ENCODE results near the gene IGLL1.
"Not testable (repeated sequence)": the region's sequence is repeated elsewhere in the genome, so short reads cannot be mapped to it uniquely, and the experiment has no call there.

The IGLL1 gene

DNA sequence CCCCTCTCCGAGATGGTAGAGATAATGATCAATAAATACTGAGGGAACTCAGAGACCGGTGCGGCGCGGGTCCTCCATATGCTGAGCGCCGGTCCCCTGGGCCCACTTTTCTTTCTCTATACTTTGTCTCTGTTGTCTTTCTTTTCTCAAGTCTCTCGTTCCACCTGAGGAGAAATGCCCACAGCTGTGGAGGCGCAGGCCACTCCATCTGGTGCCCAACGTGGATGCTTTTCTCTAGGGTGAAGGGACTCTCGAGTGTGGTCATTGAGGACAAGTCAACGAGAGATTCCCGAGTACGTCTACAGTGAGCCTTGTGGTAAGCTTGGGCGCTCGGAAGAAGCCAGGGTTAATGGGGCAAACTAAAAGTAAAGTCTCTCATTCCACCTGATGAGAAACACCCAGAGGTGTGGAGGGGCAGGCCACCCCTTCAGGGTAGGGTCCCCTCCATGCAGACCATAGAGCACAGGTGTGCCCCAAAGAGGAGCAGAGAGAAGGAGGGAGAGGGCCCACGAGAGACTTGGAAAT, 43.2 kb downstream of the IGLL1 start:
- Histone ChIP-seq H3K27ac (ENCODE audit: low read depth, low read length) (no peak overlapping the region), H3K36me3 (ENCODE audit: insufficient read depth, low read length) (no peaks in the 10 kb centered on the region), H3K4me1 (ENCODE audit: insufficient read depth, low read length) (peaks cover 4% of the 10 kb centered on the region), H3K4me3 (ENCODE audit: low read depth in 1 of 2, low read length in 2 of 2) (no peak overlapping the region), H3K9ac (ENCODE audit: low read length) (no peak overlapping the region), H3K27me3 (ENCODE audit: control insufficient read depth in 1 of 2, insufficient read depth in 2 of 2, low read length in 2 of 2) (no peaks in the 10 kb centered on the region), H3K9me3 (ENCODE audit: low read length) (no peaks in the 10 kb centered on the region)

DNA sequence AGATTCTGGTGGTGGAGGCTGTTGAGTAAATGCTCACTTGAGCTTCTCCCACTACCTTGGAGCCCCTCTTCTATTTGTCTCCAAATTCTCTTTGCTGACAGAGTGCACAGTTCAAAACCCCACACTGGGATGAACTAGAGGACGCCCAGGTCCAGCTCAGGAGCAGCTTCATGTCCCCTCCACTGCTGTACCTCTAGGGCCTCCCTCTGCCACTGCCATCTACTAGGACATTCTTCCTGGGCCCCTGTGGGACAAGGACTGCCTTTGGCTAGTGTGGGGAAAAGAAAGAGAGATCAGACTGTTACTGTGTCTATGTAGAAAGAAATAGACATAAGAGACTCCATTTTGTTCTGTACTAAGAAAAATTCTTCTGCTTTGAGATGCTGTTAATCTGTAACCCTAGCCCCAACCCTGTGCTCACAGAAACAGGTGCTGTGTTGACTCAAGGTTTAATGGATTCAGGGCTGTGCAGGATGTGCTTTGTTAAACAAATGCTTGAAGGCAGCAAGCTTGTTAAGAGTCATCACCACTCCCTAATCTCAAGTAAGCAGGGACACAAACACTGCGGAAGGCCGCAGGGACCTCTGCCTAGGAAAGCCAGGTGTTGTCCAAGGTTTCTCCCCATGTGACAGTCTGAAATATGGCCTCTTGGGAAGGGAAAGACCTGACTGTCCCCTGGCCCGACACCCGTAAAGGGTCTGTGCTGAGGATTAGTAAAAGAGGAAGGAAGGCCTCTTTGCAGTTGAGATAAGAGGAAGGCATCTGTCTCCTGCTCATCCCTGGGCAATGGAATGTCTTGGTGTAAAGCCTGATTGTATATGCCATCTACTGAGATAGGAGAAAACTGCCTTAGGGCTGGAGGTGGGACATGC, 44.1 kb downstream of the IGLL1 start:
- H3K9me3 ChIP-seq (ENCODE audit: low read length); H3K4me3 ChIP-seq (ENCODE audit: low read depth in 1 of 2, low read length in 2 of 2); H3K36me3 ChIP-seq (ENCODE audit: insufficient read depth, low read length); H3K27me3 ChIP-seq (ENCODE audit: control insufficient read depth in 1 of 2, insufficient read depth in 2 of 2, low read length in 2 of 2); H3K9ac ChIP-seq (ENCODE audit: low read length); H3K4me1 ChIP-seq (ENCODE audit: insufficient read depth, low read length); H3K27ac ChIP-seq (ENCODE audit: low read depth, low read length): not testable (repeated sequence)

DNA sequence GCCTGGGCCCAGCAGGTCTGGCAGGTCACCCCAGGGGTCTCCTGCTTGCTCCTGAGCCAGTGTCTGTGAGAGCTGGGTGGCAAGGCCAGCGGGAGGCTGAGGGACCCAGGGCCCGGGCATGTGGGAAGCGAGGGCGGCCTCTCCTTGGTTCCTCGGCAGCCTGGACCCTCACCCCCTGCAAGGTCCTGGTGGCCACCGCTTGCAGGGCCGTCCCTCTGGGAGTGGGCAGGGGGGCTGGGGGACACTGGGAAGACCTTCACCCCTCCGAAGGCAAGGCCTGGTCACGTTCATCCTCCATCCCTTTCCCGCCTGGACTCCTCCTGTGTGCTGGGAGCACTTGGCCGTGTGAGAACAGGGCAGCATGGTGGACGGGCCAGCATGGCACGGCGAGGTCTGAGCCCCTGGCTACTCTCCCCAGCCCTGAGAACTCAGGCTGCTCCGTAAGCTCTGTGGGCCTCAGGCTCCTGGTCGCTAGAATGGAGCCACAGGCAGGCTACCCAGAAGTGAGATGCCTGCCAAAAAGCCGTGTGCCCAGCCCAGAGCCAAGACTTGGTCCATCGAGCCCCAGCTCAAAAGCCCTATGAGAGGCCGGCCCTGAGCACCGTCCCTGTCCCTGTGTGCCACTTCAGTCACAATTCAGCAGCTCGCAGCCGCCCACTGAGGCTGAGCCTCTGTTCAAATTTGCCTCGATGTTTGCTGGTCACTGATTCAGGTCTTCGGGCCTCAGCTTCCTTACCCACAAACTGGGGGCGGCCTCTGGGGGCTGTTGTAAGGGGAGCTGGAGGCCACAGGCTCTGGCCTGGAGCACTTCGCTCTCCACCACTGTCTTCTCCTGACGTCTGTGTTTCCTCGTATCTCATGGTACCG, 45.0 kb downstream of the IGLL1 start:
- H3K9me3 ChIP-seq (ENCODE audit: low read length), result no peaks in the 10 kb centered on the region
- no peaks in the 10 kb centered on the region for H3K36me3 ChIP-seq (ENCODE audit: insufficient read depth, low read length)
- no peak overlapping the region for H3K9ac ChIP-seq (ENCODE audit: low read length)
- no peaks in the 10 kb centered on the region for H3K27me3 ChIP-seq (ENCODE audit: control insufficient read depth in 1 of 2, insufficient read depth in 2 of 2, low read length in 2 of 2)
- H3K4me1 ChIP-seq (ENCODE audit: insufficient read depth, low read length), result peaks cover 4% of the 10 kb centered on the region
- no peak overlapping the region for H3K4me3 ChIP-seq (ENCODE audit: low read depth in 1 of 2, low read length in 2 of 2)
- H3K27ac ChIP-seq (ENCODE audit: low read depth, low read length), result no peak overlapping the region

DNA sequence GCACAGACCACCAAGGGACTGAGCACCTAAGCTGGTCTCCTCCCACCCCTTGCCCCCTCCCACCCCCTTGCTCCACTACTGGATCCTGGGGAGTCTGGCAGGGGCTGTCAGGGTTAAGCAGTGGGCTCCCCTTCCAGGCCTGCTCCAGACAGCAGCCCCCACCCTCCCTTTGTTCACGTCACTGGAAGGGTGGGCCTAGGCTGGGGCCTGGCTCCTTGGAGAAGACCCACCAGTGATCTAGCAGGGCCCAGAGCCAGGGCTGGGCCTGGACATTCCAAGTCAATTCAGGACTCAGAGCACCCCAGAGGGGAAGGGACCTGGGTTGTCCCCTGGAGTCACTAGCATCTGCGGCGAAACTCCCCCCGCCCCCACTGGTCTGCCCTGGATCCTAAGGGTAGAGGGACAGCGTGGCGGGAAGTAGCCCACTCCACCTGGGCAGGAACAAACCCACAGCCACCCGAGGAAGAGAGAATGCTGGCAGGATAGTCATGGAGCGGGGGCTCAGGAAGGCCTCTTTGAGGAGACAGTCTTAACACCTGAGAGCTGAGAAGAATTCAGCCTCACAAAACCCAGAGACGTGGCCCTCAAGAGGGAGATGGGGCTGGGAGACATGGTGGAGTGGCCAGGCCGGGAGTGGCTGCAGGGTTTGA, 45.8 kb downstream of the IGLL1 start:
- Histone ChIP-seq H3K4me1 (ENCODE audit: insufficient read depth, low read length) (peaks cover 2% of the 10 kb centered on the region), H3K4me3 (ENCODE audit: low read depth in 1 of 2, low read length in 2 of 2) (no peak overlapping the region), H3K9me3 (ENCODE audit: low read length) (no peaks in the 10 kb centered on the region), H3K27ac (ENCODE audit: low read depth, low read length) (no peak overlapping the region), H3K36me3 (ENCODE audit: insufficient read depth, low read length) (no peaks in the 10 kb centered on the region), H3K27me3 (ENCODE audit: control insufficient read depth in 1 of 2, insufficient read depth in 2 of 2, low read length in 2 of 2) (no peaks in the 10 kb centered on the region), H3K9ac (ENCODE audit: low read length) (no peak overlapping the region)

DNA sequence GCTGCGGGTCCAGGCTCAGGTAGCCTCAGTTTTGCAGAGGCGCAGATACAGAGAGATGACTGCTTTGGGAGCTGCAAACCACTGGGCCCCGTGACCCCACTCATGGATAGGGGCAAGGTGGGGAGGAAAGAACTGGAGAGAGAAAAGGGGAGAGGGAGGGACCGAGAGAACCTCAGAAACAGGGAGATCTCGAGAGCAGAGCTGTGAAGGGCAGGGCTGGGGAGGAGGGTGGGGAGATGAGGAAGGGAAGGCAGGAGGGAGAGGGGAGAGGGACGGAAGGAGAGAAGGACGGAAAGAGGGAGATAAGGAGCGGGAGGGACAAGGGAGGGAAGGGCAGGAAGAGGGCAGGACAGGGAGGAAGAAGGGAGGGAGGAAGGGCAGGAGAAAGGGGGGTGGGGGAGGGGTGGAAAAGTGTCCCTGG, 46.3 kb downstream of the IGLL1 start:
- no peak overlapping the region for H3K9ac ChIP-seq (ENCODE audit: low read length)
- H3K36me3 ChIP-seq (ENCODE audit: insufficient read depth, low read length), result no peaks in the 10 kb centered on the region
- H3K4me1 ChIP-seq (ENCODE audit: insufficient read depth, low read length), result no peaks in the 10 kb centered on the region
- H3K9me3 ChIP-seq (ENCODE audit: low read length), result no peaks in the 10 kb centered on the region
- no peak overlapping the region for H3K4me3 ChIP-seq (ENCODE audit: low read depth in 1 of 2, low read length in 2 of 2)
- no peak overlapping the region for H3K27ac ChIP-seq (ENCODE audit: low read depth, low read length)
- H3K27me3 ChIP-seq (ENCODE audit: control insufficient read depth in 1 of 2, insufficient read depth in 2 of 2, low read length in 2 of 2), result no peaks in the 10 kb centered on the region

DNA sequence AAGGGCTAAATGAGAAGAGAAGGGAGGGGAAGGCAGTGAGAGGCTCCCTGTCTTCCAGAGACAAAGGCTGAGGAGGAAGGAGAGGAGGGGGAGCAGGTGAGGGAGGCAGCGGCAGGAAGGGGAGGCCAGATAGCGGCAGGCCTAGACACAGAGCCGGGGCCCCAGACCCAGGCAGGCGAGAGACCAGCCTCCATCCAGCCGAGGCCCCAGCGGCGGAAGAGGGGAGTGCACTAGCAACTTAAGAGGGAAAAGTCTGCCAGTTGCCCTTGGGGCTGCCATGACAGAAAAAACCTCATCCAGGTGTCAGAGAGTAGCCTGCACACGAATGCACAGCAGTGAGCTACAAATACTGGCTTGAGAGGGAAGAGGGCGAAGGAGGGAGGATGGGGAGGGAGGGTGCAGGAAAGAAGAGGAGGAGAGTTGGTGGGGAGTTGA, 46.7 kb downstream of the IGLL1 start:
- no peaks in the 10 kb centered on the region for H3K4me1 ChIP-seq (ENCODE audit: insufficient read depth, low read length)
- H3K36me3 ChIP-seq (ENCODE audit: insufficient read depth, low read length), result no peaks in the 10 kb centered on the region
- no peaks in the 10 kb centered on the region for H3K27me3 ChIP-seq (ENCODE audit: control insufficient read depth in 1 of 2, insufficient read depth in 2 of 2, low read length in 2 of 2)
- H3K27ac ChIP-seq (ENCODE audit: low read depth, low read length), result no peak overlapping the region
- no peak overlapping the region for H3K4me3 ChIP-seq (ENCODE audit: low read depth in 1 of 2, low read length in 2 of 2)
- no peaks in the 10 kb centered on the region for H3K9me3 ChIP-seq (ENCODE audit: low read length)
- no peak overlapping the region for H3K9ac ChIP-seq (ENCODE audit: low read length)

DNA sequence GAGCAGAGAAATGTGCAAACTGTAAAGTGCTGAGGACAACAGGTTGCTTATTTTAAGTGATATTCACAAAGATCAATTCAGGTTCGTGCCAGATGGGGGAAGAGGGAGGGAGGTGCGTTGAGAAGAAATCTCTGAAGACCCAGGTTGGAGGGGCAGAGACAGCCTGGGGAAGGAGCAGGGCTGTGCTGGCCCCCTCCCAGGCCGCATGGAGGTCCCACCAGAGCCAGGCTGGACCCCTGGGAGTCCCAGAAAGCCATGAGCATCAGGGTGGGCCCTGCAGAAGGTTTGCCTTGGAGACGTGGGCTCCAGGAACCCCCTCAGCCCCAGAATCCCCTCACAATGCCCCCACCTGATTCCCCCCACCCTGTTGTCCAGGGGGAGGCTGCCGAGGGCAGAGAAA, 47.4 kb downstream of the IGLL1 start:
- H3K9ac ChIP-seq (ENCODE audit: low read length), result no peak overlapping the region
- H3K4me1 ChIP-seq (ENCODE audit: insufficient read depth, low read length), result no peaks in the 10 kb centered on the region

DNA sequence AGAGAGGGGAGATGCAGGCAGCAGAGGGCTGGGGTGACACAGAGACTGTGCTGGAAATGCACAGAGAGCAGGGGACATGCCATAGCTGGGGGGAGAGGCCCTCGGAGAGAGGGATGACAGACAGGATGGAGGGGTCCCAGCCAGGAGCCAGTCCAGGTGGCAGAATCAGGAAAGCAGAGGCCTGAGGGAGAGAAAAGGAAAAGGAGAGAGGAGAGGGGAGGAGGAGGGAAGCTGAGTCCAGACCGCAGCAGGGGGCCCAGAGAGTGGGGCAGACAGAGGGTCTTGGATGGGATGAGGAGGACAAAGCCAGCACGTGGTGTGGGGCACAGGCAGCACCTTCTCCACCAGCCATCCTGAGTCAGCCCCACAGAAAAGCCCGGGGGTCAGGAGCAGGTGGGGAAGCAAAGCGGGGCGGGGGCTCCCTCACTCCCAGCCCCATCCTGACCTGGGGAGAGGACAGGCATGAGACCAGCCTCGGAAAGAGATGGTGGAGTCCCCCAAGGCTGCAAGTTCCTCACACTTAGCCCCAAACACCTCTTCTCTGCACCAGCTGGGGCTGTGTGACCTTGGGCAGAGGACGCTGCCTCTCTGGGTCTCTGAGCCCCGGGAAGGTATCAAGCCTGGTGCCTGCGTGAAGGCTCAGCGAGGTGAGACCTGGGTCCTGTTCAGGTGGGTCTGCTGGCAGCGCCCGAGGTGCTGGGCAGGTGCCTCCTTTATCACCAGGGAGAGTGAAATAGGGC, 48.0 kb downstream of the IGLL1 start:
- Histone ChIP-seq H3K4me3 (ENCODE audit: low read depth in 1 of 2, low read length in 2 of 2) (no peak overlapping the region), H3K36me3 (ENCODE audit: insufficient read depth, low read length) (no peaks in the 10 kb centered on the region), H3K4me1 (ENCODE audit: insufficient read depth, low read length) (peaks cover 3% of the 10 kb centered on the region), H3K27ac (ENCODE audit: low read depth, low read length) (no peak overlapping the region), H3K9ac (ENCODE audit: low read length) (no peak overlapping the region), H3K9me3 (ENCODE audit: low read length) (no peaks in the 10 kb centered on the region), H3K27me3 (ENCODE audit: control insufficient read depth in 1 of 2, insufficient read depth in 2 of 2, low read length in 2 of 2) (no peaks in the 10 kb centered on the region)

More for the DNA sequence above, 47.4 kb downstream of the IGLL1 start:
- Histone ChIP-seq H3K4me3 (ENCODE audit: low read depth in 1 of 2, low read length in 2 of 2) (no peak overlapping the region), H3K36me3 (ENCODE audit: insufficient read depth, low read length) (no peaks in the 10 kb centered on the region), H3K27me3 (ENCODE audit: control insufficient read depth in 1 of 2, insufficient read depth in 2 of 2, low read length in 2 of 2) (no peaks in the 10 kb centered on the region), H3K27ac (ENCODE audit: low read depth, low read length) (no peak overlapping the region), H3K9me3 (ENCODE audit: low read length) (no peaks in the 10 kb centered on the region)

DNA sequence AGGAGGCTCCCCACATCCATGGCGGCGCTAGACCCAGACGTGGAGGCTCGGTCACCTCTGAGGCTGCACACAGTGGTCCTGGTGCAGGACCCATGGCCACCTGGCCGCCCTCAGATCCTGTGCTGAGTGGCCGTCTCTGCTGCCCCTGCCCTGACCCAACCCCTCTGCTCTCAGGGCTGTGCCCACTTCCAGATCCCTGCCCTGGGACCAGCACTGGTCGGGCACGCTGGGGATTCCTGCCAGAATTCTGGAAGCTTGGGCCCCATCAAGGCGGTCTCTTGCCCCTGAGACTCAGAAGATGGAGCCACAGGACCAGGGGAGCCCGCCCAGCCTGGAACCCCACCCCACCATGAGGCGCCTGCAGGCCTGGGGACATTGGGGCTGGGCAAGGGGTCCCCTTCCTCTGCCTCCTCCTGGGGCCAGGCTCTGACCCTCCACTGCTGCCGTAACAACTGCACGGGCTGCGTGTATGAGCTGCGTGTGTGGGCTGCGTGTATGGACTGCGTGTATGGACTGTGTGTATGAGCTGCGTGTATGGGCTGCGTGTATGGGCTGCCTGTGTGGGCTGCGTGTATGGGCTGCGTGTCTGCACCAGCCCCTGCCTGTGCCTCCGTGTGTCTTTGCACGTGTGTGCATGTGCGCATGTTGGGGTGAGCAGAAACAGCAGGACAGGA, 48.7 kb downstream of the IGLL1 start:
- H3K9me3 ChIP-seq (ENCODE audit: low read length), result no peaks in the 10 kb centered on the region
- H3K36me3 ChIP-seq (ENCODE audit: insufficient read depth, low read length), result no peaks in the 10 kb centered on the region
- peaks cover 8% of the 10 kb centered on the region for H3K4me1 ChIP-seq (ENCODE audit: insufficient read depth, low read length)
- H3K27ac ChIP-seq (ENCODE audit: low read depth, low read length), result no peak overlapping the region
- no peak overlapping the region for H3K4me3 ChIP-seq (ENCODE audit: low read depth in 1 of 2, low read length in 2 of 2)
- no peaks in the 10 kb centered on the region for H3K27me3 ChIP-seq (ENCODE audit: control insufficient read depth in 1 of 2, insufficient read depth in 2 of 2, low read length in 2 of 2)
- H3K9ac ChIP-seq (ENCODE audit: low read length), result no peak overlapping the region

DNA sequence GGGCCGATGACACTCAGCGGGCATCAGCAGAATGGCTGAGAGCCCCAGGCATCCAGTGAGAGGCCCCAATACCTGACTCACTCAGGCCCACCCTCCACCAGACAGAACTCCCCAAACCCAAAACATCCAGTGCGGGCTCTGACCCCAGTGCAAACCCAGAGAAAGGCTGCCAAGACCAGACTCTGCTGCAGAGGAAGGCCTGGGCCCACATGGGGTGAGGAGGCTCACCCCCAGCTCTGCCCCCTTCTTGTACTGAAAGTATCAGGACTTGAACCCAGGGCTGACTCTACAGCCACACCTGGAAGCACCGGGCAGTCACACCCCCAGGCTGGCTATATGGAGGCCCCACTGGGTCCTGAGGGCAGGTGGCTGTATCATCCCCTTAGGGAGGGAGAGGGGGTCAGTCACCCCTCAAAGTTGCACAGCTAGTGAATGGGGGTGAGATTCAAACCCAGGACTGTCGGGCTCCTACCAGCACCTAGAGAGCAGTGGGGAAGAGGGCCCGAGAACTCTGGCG, 49.3 kb downstream of the IGLL1 start:
- Histone ChIP-seq H3K27ac (ENCODE audit: low read depth, low read length) (no peak overlapping the region), H3K4me1 (ENCODE audit: insufficient read depth, low read length) (peaks cover 8% of the 10 kb centered on the region), H3K27me3 (ENCODE audit: control insufficient read depth in 1 of 2, insufficient read depth in 2 of 2, low read length in 2 of 2) (no peaks in the 10 kb centered on the region), H3K4me3 (ENCODE audit: low read depth in 1 of 2, low read length in 2 of 2) (no peak overlapping the region), H3K9ac (ENCODE audit: low read length) (no peak overlapping the region), H3K36me3 (ENCODE audit: insufficient read depth, low read length) (no peaks in the 10 kb centered on the region), H3K9me3 (ENCODE audit: low read length) (no peaks in the 10 kb centered on the region)

Measured in muscle layer of colon (tissue), 2 donors.